AG08396 (cell line): ENCODE results near the gene NOM1.

Experiments
- DNase-seq: peaks from one replicate; pipeline ENCODE4 v3.0.0; 2012; ENCODE audit warnings: low spot score, mixed read lengths

Gene NOM1

GRCh38 chr7:157017603-157018327, 68.3 kb downstream of the NOM1 start:
- DNase-seq, result no peak

- DNase-seq, result no peak
Measured at GRCh38 chr7:157018328-157018996, 69.0 kb downstream of the NOM1 start.

GRCh38 chr7:157018997-157019608, 69.6 kb downstream of the NOM1 start:
- no peak for DNase-seq

- DNase-seq, result no peak
Measured at GRCh38 chr7:157019718-157020451, 70.4 kb downstream of the NOM1 start.

- DNase-seq, result no peak
Measured at GRCh38 chr7:157020514-157021070, 71.1 kb downstream of the NOM1 start.

- no peak for DNase-seq
Measured at GRCh38 chr7:157021071-157021870, 71.8 kb downstream of the NOM1 start.

GRCh38 chr7:157021871-157022680, 72.6 kb downstream of the NOM1 start:
- DNase-seq, result no peak
